PC-9 (cell line): ENCODE data around the gene CMTM2.

Experiments
- EZH2 ChIP-seq: fragments of 200-600 bp; sonication (generic); IDR thresholded peaks from 2 replicates; pipeline ENCODE4 v1.8.0; 2017; ENCODE audit warnings: antibody characterized with exemption, low read depth
- TF ChIP-seq, protein P1 (sequence below): fragments of 200-600 bp; sonication (generic); conservative IDR thresholded peaks from 2 replicates; pipeline ENCODE4 v1.6.1; 2017; ENCODE audit warnings: mixed run types, antibody characterized with exemption, mild to moderate bottlenecking, moderate library complexity

DNA sequence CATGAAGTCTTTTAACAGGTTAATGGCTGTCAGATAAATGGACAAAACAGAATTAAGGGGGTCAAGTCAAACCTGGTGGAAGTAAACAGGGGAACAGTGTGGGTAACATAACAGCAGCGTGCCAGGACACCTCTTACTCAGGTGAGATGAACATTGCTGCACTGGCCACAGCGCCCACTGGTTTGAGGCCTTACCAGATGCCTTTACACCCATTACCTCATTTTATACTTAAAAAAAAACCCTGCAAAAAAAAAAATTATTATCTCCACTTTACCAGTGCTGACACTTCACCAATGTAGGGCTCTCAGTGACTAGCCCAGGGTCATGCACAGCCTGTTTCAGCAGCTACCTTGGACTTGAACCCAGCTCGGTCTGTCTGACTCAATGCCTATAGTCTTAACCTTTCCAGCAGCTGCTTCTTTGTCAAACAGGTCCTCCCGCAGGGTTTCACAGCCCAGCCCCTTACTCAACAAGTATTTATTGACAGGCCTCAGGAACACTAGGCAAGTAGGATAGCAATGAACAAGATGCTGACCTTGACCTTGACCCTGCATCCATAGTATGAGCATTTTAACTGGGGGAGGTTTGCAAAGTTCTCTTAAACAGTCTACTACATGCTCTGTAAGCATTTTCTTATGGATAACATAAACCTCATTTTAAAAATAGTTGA is 55.4 kb downstream of the CMTM2 start:
- TF ChIP-seq, protein P1, sequence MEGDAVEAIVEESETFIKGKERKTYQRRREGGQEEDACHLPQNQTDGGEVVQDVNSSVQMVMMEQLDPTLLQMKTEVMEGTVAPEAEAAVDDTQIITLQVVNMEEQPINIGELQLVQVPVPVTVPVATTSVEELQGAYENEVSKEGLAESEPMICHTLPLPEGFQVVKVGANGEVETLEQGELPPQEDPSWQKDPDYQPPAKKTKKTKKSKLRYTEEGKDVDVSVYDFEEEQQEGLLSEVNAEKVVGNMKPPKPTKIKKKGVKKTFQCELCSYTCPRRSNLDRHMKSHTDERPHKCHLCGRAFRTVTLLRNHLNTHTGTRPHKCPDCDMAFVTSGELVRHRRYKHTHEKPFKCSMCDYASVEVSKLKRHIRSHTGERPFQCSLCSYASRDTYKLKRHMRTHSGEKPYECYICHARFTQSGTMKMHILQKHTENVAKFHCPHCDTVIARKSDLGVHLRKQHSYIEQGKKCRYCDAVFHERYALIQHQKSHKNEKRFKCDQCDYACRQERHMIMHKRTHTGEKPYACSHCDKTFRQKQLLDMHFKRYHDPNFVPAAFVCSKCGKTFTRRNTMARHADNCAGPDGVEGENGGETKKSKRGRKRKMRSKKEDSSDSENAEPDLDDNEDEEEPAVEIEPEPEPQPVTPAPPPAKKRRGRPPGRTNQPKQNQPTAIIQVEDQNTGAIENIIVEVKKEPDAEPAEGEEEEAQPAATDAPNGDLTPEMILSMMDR, result no peak
- no peak for TF ChIP-seq EZH2
